K562 (cell line): Measurements from ENCODE around the gene DIS3L2. TPM values are rescaled to one million over a fixed set of nuclear protein-coding genes. Genes with fewer than 3 reads are reported as not detected.

Source experiments
- ATAC-seq: fragments of 200-7000 bp; cut with Tn5 transposase; 3 replicates; pipeline ENCODE4 v1.9.1; 2020; ENCODE audit warnings: moderate library complexity
- BruUV-seq: library from RNA; stranded (reverse); fragments of 400-500 nt; replicated peaks from 2 replicates; lab custom pipeline; 2021; lab: Mats Ljungman, UMichigan
- CTCF ChIA-PET: fragments of 300-600 bp; formaldehyde crosslinking; extraction: SDS; loops from one replicate; lab custom pipeline; 2021; ENCODE audit warnings: low intra/inter-chr PET ratio; lab: Yijun Ruan, JAX
- POLR2A ChIA-PET: fragments of 300-600, 350-650 bp; sonication (Branson Sonifier 250); formaldehyde crosslinking; extraction: SDS; loops from one replicate; lab custom pipeline; 2021; ENCODE audit warnings: antibody characterized with exemption, inconsistent platforms; lab: Yijun Ruan, JAX
- DNase-seq, 4 experiments: peaks; one replicate each; pipeline versions ENCODE4 v3.0.0 to v3.0.0-alpha.2; 2011 to 2018; ENCODE audit warnings: low spot score in 3 of 4, mixed read lengths in 3 of 4; ENCODE audit errors: extremely low read depth in 1 of 4
- FAIRE-seq: peaks from 2 replicates; lab custom pipeline; 2011; peaks lifted over from hg19 to GRCh38; lab: Jason Lieb, UNC
- H2AFZ ChIP-seq: 2 replicates; pipeline ENCODE4 v1.6.0; 2011; ENCODE audit warnings: low read depth, low read length, control low read depth, inconsistent platforms
- H3K27ac ChIP-seq: fragments of 200-600 bp; 3 replicates; pipeline ENCODE4 v1.8.0; 2011; ENCODE audit warnings: low read depth, mild to moderate bottlenecking, control low read depth, inconsistent platforms, low read length, moderate library complexity, mixed read lengths; ENCODE audit errors: extremely low read depth
- H3K27me3 ChIP-seq, 2 experiments: fragments of 300-600 bp in 1 of 2; 2 replicates in 1 of 2; 3 replicates in 1 of 2; pipeline versions ENCODE4 v1.6.0 to v1.8.0; 2011; ENCODE audit warnings: inconsistent platforms in 2 of 2, low read length in 2 of 2, mild to moderate bottlenecking in 1 of 2, mixed read lengths in 1 of 2, moderate library complexity in 1 of 2; ENCODE audit not compliant: control insufficient read depth in 2 of 2, insufficient read depth in 2 of 2
- H3K36me3 ChIP-seq: fragments of 300-600 bp; 3 replicates; pipeline ENCODE4 v1.8.0; 2011; ENCODE audit warnings: mild to moderate bottlenecking, low read length, inconsistent platforms; ENCODE audit not compliant: control insufficient read depth, insufficient read depth
- H3K4me1 ChIP-seq, 2 experiments: fragments of 200-600 bp in 1 of 2; replicated peaks in 1 of 2; 2 replicates in 1 of 2; 3 replicates in 1 of 2; pipeline versions ENCODE4 v1.5.1 to v1.8.0; 2011; ENCODE audit warnings: inconsistent platforms in 2 of 2, low read length in 2 of 2, mild to moderate bottlenecking in 1 of 2, mixed read lengths in 1 of 2, moderate library complexity in 1 of 2; ENCODE audit not compliant: control insufficient read depth in 2 of 2, insufficient read depth in 2 of 2
- H3K4me2 ChIP-seq: 2 replicates; pipeline ENCODE4 v1.6.1; 2011; ENCODE audit warnings: low read length, control low read depth, inconsistent platforms, mixed read lengths; ENCODE audit not compliant: insufficient read depth
- H3K4me3 ChIP-seq: fragments of 200-600 bp; sonication (generic), shearing (Covaris generic); 2 replicates; pipeline ENCODE4 v1.5.1; 2016; ENCODE audit warnings: control low read depth, inconsistent platforms
- H3K79me2 ChIP-seq: fragments of 200-600 bp; 3 replicates; pipeline ENCODE4 v1.8.0; 2011; ENCODE audit warnings: low read length, inconsistent platforms; ENCODE audit not compliant: control insufficient read depth, insufficient read depth
- H3K9ac ChIP-seq, 2 experiments: 2 replicates each; pipeline versions ENCODE4 v1.6.0 to v1.6.1; 2011; ENCODE audit warnings: low read depth in 2 of 2, low read length in 2 of 2, control low read depth in 1 of 2, inconsistent platforms in 1 of 2, mild to moderate bottlenecking in 1 of 2, mixed read lengths in 1 of 2; ENCODE audit not compliant: insufficient read depth in 1 of 2
- H3K9me1 ChIP-seq: one replicate; pipeline ENCODE4 v1.6.0; 2011; ENCODE audit warnings: inconsistent platforms, mild to moderate bottlenecking, low read length, moderate library complexity; ENCODE audit not compliant: control insufficient read depth, insufficient read depth
- H3K9me3 ChIP-seq: replicated peaks from 2 replicates; pipeline ENCODE4 v1.5.1; 2011; ENCODE audit warnings: low read depth, low read length, inconsistent platforms; ENCODE audit not compliant: control insufficient read depth, insufficient read depth
- H4K20me1 ChIP-seq: replicated peaks from 2 replicates; pipeline ENCODE4 v1.6.1; 2011; ENCODE audit warnings: low read length, inconsistent platforms, mixed read lengths; ENCODE audit not compliant: control insufficient read depth, insufficient read depth
- GTF2E2 ChIP-seq: fragments of 200-800 bp; sonication (Bioruptor generic); IDR thresholded peaks from 2 replicates; pipeline ENCODE4 v1.6.1; 2016; ENCODE audit warnings: missing genetic modification characterization, missing compliant biosample characterization
- HMGN3 ChIP-seq: IDR thresholded peaks from 2 replicates; pipeline ENCODE4 v1.6.1; 2011; ENCODE audit warnings: borderline replicate concordance, low read depth, mild to moderate bottlenecking, mixed read lengths, low read length; ENCODE audit not compliant: insufficient read length; ENCODE audit errors: extremely low read depth
- MBD2 ChIP-seq: sonication (generic); IDR thresholded peaks from 2 replicates; pipeline ENCODE4 v1.6.1; 2016; ENCODE audit warnings: low read depth, borderline replicate concordance
- NR2C1 ChIP-seq, 2 experiments: fragments of 450-650 bp; IDR thresholded peaks; 2 replicates each; pipeline ENCODE4 v1.6.1; 2017; ENCODE audit warnings: mild to moderate bottlenecking in 2 of 2, antibody characterized with exemption in 1 of 2, inconsistent platforms in 1 of 2, missing compliant biosample characterization in 1 of 2, missing genetic modification characterization in 1 of 2
- POLR2B ChIP-seq: fragments of 450-650 bp; IDR thresholded peaks from 2 replicates; pipeline ENCODE4 v1.6.1; 2018; ENCODE audit warnings: low read depth; ENCODE audit not compliant: partially characterized antibody
- RCOR1 ChIP-seq, 2 experiments: IDR thresholded peaks; 2 replicates each; pipeline ENCODE4 v1.6.1; 2012; ENCODE audit warnings: low read depth in 2 of 2, low read length in 2 of 2, borderline replicate concordance in 1 of 2, improper control_type of control experiment in 1 of 2
- ZC3H8 ChIP-seq: fragments of 450-650 bp; IDR thresholded peaks from 2 replicates; pipeline ENCODE4 v1.6.1; 2017
- ZNF431 ChIP-seq: sonication (generic); formaldehyde crosslinking; IDR thresholded peaks from 2 replicates; pipeline ENCODE4 v1.8.0; 2022; ENCODE audit warnings: mild to moderate bottlenecking, missing genetic modification reagents
- ZNF699 ChIP-seq: fragments of 250-450 bp; sonication (Bioruptor Pico); IDR thresholded peaks from 2 replicates; pipeline ENCODE4 v1.8.0; 2021; ENCODE audit warnings: mild to moderate bottlenecking, moderate library complexity; ENCODE audit not compliant: insufficient replicate concordance
- WGBS: fragments of 100-300 bp; shearing (Covaris generic); methylation state at CpG from one replicate; pipeline ENCODE4 v1.1.6; 2016; ENCODE audit warnings: low coverage, mixed read lengths; ENCODE audit not compliant: insufficient coverage; ENCODE audit errors: missing lambda C conversion rate; 5-methylcytosine and 5-hydroxymethylcytosine counted together
- in situ Hi-C: fragments of 300-500 bp; cut with MboI; formaldehyde crosslinking; loops from 4 replicates; pipeline ENCODE4 v1.15.0; 2018; ENCODE audit warnings: inconsistent platforms, mixed read lengths
- intact Hi-C: fragments of 100-400 bp; cut with micrococcal nuclease; formaldehyde crosslinking; loops from 2 replicates; pipeline ENCODE4 v1.14.2; 2022
- polyA plus RNA-seq, 8 experiments: library from polyadenylated mRNA; depleted of rRNA in 4 of 8; stranded (reverse) in 5 of 8; unstranded in 3 of 8; fragments of >200 nt; fragmentation: Nextera tagmentation in 2 of 8; fragmentation: Illumina TruSeq in 1 of 8; extraction: Ambion mirVana in 2 of 8; extraction: Trizol in 1 of 8; gene quantifications; 2 replicates each; pipeline versions ENCODE4 v1.2.1 to v1.2.3, GENCODE V29; 2011 to 2014; ENCODE audit warnings: inconsistent platforms in 1 of 8, missing spikeins in 1 of 8
- total RNA-seq, 7 experiments: library from RNA; depleted of rRNA in 6 of 7; stranded (reverse); fragments of >200 nt in 6 of 7; fragmentation: Illumina TruSeq in 2 of 7; extraction: Trizol in 2 of 7; gene quantifications; 2 replicates each; pipeline versions ENCODE4 v1.2.1 to v1.2.3, GENCODE V29; 2011 to 2021; ENCODE audit warnings: low replicate concordance in 1 of 7

Gene DIS3L2
- total and polyA plus RNA-seq, 9 of the 15 experiments (the other 6 are each of a cell fraction or from before 2014, with no cell fraction given), result 1.5 to 19.2 (median 11.2) TPM

DNA sequence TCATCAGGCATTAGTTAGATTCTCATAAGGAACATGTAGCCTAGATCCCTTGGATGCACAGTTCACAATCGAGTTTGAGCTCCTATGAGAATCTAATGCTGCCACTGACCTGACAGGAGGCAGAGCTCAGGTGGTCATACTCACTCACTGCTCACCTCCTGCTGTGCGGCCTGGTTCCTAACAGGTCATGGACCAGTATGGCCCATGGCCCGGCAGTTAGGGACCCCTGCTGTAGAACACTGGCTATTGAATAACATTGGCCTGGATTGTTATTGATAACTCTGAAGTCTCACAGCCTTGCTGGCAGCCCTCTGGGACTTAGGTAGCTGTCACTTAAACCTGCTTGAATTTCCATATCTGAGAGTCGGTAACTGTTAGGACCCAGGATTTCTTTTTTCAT is 302.6 kb downstream of the DIS3L2 start:
- TF ChIP-seq NR2C1 (IDR thresholded peaks at IDR 0.05) (no peak), NR2C1 (tag; IDR thresholded peaks at IDR 0.05) (no peak), HMGN3 (no peak), ZC3H8 (no peak), ZNF431 (CRISPR knock-in tag) (no peak), POLR2B (no peak), RCOR1 (IDR thresholded peaks at IDR 0.05; ENCODE audit: borderline replicate concordance in 1 of 2, low read depth in 2 of 2, low read length in 2 of 2) (no peak), GTF2E2 (tag) (no peak)
- DNase-seq, result no peak
- no TSS peak for BruUV-seq
- H2AFZ ChIP-seq, result no peak overlapping the region
- no peak overlapping the region for H3K4me3 ChIP-seq
- 73% methylated on average over 4 of the region's 4 CpGs for WGBS
- H3K27me3 ChIP-seq, result no peaks in the 10 kb centered on the region
- no peak overlapping the region for H3K27ac ChIP-seq
- ATAC-seq, result no peak
- no peak overlapping the region for H3K9ac ChIP-seq
- peaks cover 6% of the 10 kb centered on the region; the same call in 1 of the 3 replicates for H3K36me3 ChIP-seq
- no peak for FAIRE-seq
- no peaks in the 10 kb centered on the region for H3K79me2 ChIP-seq
- ChIA-PET CTCF (no interaction called here), POLR2A (no interaction called here)
- H3K4me1 ChIP-seq, result no peaks in the 10 kb centered on the region
- no peaks in the 10 kb centered on the region for H3K9me3 ChIP-seq
- no peaks in the 10 kb centered on the region for H3K9me1 ChIP-seq
- in situ Hi-C loops, result no loop called here
- H3K4me2 ChIP-seq, result no peak overlapping the region
- no peaks in the 10 kb centered on the region for H4K20me1 ChIP-seq
- intact Hi-C loops, result no loop called here

- in situ Hi-C loops (no loop called here), intact Hi-C loops (no loop called here)
- WGBS, result 61% methylated on average over 5 of the region's 5 CpGs
- Histone ChIP-seq H4K20me1 (no peaks in the 10 kb centered on the region), H3K4me2 (no peak overlapping the region), H3K4me1 (no peaks in the 10 kb centered on the region), H3K4me3 (no peak overlapping the region), H2AFZ (no peak overlapping the region), H3K36me3 (peaks cover 6% of the 10 kb centered on the region; the same call in 1 of the 3 replicates), H3K27me3 (no peaks in the 10 kb centered on the region), H3K27ac (no peak overlapping the region), H3K79me2 (no peaks in the 10 kb centered on the region), H3K9ac (no peak overlapping the region), H3K9me1 (peaks cover 4% of the 10 kb centered on the region), H3K9me3 (no peaks in the 10 kb centered on the region)
- no peak for FAIRE-seq
- POLR2A ChIA-PET, result no interaction called here
- no TSS peak for BruUV-seq
- CTCF ChIA-PET, result no interaction called here
- DNase-seq, result no peak
- no peak for ATAC-seq
- TF ChIP-seq MBD2 (no peak), ZNF699 (CRISPR knock-in tag) (no peak)
These were observed 303.8 kb downstream of the DIS3L2 start for GRCh38 chr2:232265329-232265728.
